HG02759 (cell line): ENCODE measurements around the gene SIVA1.

Source experiments
- ATAC-seq: cut with Tn5 transposase; IDR thresholded peaks from one replicate; pipeline ENCODE4 v1.9.1; 2021; ENCODE audit warnings: mild to moderate bottlenecking, moderate library complexity; ENCODE audit not compliant: unreplicated experiment

Gene SIVA1

GRCh38 chr14:104769324-104770071 is 16.6 kb downstream of the SIVA1 start:
- no peak for ATAC-seq

- ATAC-seq = no peak
Measured at GRCh38 chr14:104770072-104770579, 17.2 kb downstream of the SIVA1 start.

GRCh38 chr14:104770851-104771272 is 17.9 kb downstream of the SIVA1 start:
- ATAC-seq = no peak

GRCh38 chr14:104771374-104771773 is 18.4 kb downstream of the SIVA1 start:
- ATAC-seq = no peak

GRCh38 chr14:104771918-104772706 is 19.2 kb downstream of the SIVA1 start:
- no peak for ATAC-seq

- no peak for ATAC-seq
Measured at GRCh38 chr14:104772707-104773504, 20.0 kb downstream of the SIVA1 start.

GRCh38 chr14:104773505-104774452 is 20.8 kb downstream of the SIVA1 start:
- no peak for ATAC-seq

- no peak for ATAC-seq
Measured at GRCh38 chr14:104774453-104775072, 21.6 kb downstream of the SIVA1 start.

GRCh38 chr14:104775073-104775489 is 22.1 kb downstream of the SIVA1 start:
- no peak for ATAC-seq

GRCh38 chr14:104776481-104776880 is 23.5 kb downstream of the SIVA1 start:
- no peak for ATAC-seq

- ATAC-seq = no peak
Measured at GRCh38 chr14:104776961-104777807, 24.2 kb downstream of the SIVA1 start.

- no peak for ATAC-seq
Measured at GRCh38 chr14:104777808-104778249, 24.9 kb downstream of the SIVA1 start.

- no peak for ATAC-seq
Measured at GRCh38 chr14:104778694-104779331, 25.9 kb downstream of the SIVA1 start.

GRCh38 chr14:104779776-104780512 is 27.0 kb downstream of the SIVA1 start:
- no peak for ATAC-seq

GRCh38 chr14:104780513-104781030 is 27.6 kb downstream of the SIVA1 start:
- ATAC-seq = no peak

- ATAC-seq = no peak
Measured at GRCh38 chr14:104781271-104782077, 28.5 kb downstream of the SIVA1 start.
